Esophagus muscularis mucosa (tissue), 3 donors: Measurements from ENCODE around the gene ARHGAP4.

Experiments
- CTCF ChIP-seq, 3 experiments: fragments of 200-600 bp in 2 of 3; fragments of 450-650 bp in 1 of 3; sonication (generic) in 2 of 3; IDR thresholded peaks; one replicate each; pipeline ENCODE4 v1.5.1; 2017 to 2019; ENCODE audit warnings: antibody characterized with exemption in 3 of 3, mild to moderate bottlenecking in 2 of 3, moderate library complexity in 1 of 3
- POLR2A ChIP-seq: fragments of 450-650 bp; IDR thresholded peaks from one replicate; pipeline ENCODE4 v1.6.1; 2017; ENCODE audit warnings: antibody characterized with exemption, moderate library complexity, mild to moderate bottlenecking, low read depth
- POLR2AphosphoS5 ChIP-seq, 2 donors: sonication (generic); formaldehyde crosslinking; IDR thresholded peaks; one replicate each; pipeline ENCODE4 v1.6.1; 2017; ENCODE audit warnings: antibody characterized with exemption in 2 of 2

- no peak for TF ChIP-seq CTCF (IDR thresholded peaks at IDR 0.05)
- no peak for TF ChIP-seq POLR2A
- no peak for TF ChIP-seq POLR2AphosphoS5 (IDR thresholded peaks at IDR 0.05)
Measured at GRCh38 chrX:153963546-153963945, 37.5 kb upstream of the ARHGAP4 start.
